ENCODE measurements around the gene CDX2. TPM values are rescaled to one million over a fixed set of nuclear protein-coding genes. Genes with fewer than 3 reads are reported as not detected.

Gene CDX2
- polyA plus RNA-seq, 1 donor from 2014 or later = not detected

DNA sequence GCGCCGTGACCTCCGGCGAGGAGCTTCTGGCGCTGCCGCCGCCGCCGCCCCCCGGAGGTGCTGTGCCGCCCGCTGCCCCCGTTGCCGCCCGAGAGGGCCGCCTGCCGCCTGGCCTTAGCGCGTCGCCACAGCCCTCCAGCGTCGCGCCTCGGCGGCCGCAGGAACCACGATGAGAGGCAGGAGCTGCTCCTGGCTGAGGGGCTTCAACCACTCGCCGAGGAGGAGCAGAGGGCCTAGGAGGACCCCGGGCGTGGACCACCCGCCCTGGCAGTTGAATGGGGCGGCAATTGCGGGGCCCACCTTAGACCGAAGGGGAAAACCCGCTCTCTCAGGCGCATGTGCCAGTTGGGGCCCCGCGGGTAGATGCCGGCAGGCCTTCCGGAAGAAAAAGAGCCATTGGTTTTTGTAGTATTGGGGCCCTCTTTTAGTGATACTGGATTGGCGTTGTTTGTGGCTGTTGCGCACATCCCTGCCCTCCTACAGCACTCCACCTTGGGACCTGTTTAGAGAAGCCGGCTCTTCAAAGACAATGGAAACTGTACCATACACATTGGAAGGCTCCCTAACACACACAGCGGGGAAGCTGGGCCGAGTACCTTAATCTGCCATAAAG is 44.5 kb downstream of the CDX2 start:
- TF ChIP-seq, protein P1, sequence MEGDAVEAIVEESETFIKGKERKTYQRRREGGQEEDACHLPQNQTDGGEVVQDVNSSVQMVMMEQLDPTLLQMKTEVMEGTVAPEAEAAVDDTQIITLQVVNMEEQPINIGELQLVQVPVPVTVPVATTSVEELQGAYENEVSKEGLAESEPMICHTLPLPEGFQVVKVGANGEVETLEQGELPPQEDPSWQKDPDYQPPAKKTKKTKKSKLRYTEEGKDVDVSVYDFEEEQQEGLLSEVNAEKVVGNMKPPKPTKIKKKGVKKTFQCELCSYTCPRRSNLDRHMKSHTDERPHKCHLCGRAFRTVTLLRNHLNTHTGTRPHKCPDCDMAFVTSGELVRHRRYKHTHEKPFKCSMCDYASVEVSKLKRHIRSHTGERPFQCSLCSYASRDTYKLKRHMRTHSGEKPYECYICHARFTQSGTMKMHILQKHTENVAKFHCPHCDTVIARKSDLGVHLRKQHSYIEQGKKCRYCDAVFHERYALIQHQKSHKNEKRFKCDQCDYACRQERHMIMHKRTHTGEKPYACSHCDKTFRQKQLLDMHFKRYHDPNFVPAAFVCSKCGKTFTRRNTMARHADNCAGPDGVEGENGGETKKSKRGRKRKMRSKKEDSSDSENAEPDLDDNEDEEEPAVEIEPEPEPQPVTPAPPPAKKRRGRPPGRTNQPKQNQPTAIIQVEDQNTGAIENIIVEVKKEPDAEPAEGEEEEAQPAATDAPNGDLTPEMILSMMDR (IDR thresholded peaks at IDR 0.05; ENCODE audit: poor library complexity, severe bottlenecking) = no peak
- TF ChIP-seq EP300 (conservative IDR thresholded peaks at IDR 0.05; ENCODE audit: poor library complexity, severe bottlenecking) = no peak
- TF ChIP-seq EZH2 (IDR thresholded peaks at IDR 0.05; ENCODE audit: borderline replicate concordance, insufficient read depth, low read length, poor library complexity, severe bottlenecking) = no peak
- TF ChIP-seq TAF1 (IDR thresholded peaks at IDR 0.05; ENCODE audit: low read depth) = no peak
- no peak for TF ChIP-seq MXI1 (conservative IDR thresholded peaks at IDR 0.05; ENCODE audit: poor library complexity, severe bottlenecking)
- TF ChIP-seq, protein P2, sequence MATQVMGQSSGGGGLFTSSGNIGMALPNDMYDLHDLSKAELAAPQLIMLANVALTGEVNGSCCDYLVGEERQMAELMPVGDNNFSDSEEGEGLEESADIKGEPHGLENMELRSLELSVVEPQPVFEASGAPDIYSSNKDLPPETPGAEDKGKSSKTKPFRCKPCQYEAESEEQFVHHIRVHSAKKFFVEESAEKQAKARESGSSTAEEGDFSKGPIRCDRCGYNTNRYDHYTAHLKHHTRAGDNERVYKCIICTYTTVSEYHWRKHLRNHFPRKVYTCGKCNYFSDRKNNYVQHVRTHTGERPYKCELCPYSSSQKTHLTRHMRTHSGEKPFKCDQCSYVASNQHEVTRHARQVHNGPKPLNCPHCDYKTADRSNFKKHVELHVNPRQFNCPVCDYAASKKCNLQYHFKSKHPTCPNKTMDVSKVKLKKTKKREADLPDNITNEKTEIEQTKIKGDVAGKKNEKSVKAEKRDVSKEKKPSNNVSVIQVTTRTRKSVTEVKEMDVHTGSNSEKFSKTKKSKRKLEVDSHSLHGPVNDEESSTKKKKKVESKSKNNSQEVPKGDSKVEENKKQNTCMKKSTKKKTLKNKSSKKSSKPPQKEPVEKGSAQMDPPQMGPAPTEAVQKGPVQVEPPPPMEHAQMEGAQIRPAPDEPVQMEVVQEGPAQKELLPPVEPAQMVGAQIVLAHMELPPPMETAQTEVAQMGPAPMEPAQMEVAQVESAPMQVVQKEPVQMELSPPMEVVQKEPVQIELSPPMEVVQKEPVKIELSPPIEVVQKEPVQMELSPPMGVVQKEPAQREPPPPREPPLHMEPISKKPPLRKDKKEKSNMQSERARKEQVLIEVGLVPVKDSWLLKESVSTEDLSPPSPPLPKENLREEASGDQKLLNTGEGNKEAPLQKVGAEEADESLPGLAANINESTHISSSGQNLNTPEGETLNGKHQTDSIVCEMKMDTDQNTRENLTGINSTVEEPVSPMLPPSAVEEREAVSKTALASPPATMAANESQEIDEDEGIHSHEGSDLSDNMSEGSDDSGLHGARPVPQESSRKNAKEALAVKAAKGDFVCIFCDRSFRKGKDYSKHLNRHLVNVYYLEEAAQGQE (IDR thresholded peaks at IDR 0.05; ENCODE audit: borderline replicate concordance) = no peak
- no peak for TF ChIP-seq RAD21 (conservative IDR thresholded peaks at IDR 0.05)
- TF ChIP-seq POLR2AphosphoS5 (IDR thresholded peaks at IDR 0.05) = no peak
- TF ChIP-seq SMC3 (conservative IDR thresholded peaks at IDR 0.05; ENCODE audit: poor library complexity) = no peak
- H3K4me2 ChIP-seq (ENCODE audit: low read length) = no peak overlapping the region
- peaks cover 3% of the 10 kb centered on the region for H3K9me3 ChIP-seq (ENCODE audit: low read length)
- no peaks in the 10 kb centered on the region for H3K9me2 ChIP-seq (ENCODE audit: insufficient read depth, low read length)
- H3K9ac ChIP-seq (ENCODE audit: low read length) = no peak overlapping the region
- no peaks in the 10 kb centered on the region for H3F3A ChIP-seq (ENCODE audit: insufficient read depth, low read length, poor library complexity, severe bottlenecking)
- no peaks in the 10 kb centered on the region for H3K79me2 ChIP-seq (replicated peaks; ENCODE audit: insufficient read depth, low read length)
- H3K27ac ChIP-seq (ENCODE audit: low read length) = no peak overlapping the region
- H4K20me1 ChIP-seq (ENCODE audit: insufficient read depth) = no peaks in the 10 kb centered on the region
- H3K27me3 ChIP-seq (ENCODE audit: insufficient read depth, low read depth, low read length) = peaks cover 100% of the 10 kb centered on the region
- H2AFZ ChIP-seq (ENCODE audit: low read depth, low read length) = no peak overlapping the region
- H3K4me3 ChIP-seq (ENCODE audit: low read length) = no peak overlapping the region
- no peaks in the 10 kb centered on the region for H3K36me3 ChIP-seq (ENCODE audit: insufficient read depth, low read length)

DNA sequence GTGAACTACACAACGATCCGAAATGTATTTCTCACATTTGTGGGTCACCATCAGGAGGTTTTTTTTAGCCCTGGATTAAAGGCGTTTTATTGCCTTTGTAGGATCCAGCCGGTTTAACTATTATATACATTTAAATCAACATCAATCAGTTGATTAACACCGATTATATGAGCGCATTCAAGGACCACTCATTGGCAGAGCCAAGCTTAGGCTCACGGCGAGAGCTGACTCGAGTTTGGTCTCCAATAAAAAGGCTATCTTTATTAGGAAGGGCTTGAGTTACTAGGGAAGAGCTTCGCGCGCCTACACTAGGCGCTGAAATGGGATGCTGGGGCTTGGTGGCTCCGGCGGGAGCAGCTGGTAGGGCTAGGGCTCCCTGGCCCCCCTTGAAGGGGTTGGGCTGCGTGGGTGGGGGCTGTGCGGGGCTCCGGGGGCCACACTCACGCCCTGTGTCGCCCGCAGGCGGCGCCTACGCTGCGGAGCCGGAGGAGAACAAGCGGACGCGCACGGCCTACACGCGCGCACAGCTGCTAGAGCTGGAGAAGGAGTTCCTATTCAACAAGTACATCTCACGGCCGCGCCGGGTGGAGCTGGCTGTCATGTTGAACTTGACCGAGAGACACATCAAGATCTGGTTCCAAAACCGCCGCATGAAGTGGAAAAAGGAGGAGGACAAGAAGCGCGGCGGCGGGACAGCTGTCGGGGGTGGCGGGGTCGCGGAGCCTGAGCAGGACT is 45.2 kb downstream of the CDX2 start:
- H3K36me3 ChIP-seq (ENCODE audit: insufficient read depth, low read length) = no peaks in the 10 kb centered on the region
- peaks cover 3% of the 10 kb centered on the region for H3K9me3 ChIP-seq (ENCODE audit: low read length)
- no peak overlapping the region for H3K4me2 ChIP-seq (ENCODE audit: low read length)
- no peaks in the 10 kb centered on the region for H4K20me1 ChIP-seq (ENCODE audit: insufficient read depth)
- TF ChIP-seq, protein P2 (IDR thresholded peaks at IDR 0.05; ENCODE audit: borderline replicate concordance) = no peak
- TF ChIP-seq POLR2AphosphoS5 (IDR thresholded peaks at IDR 0.05) (no peak), MXI1 (conservative IDR thresholded peaks at IDR 0.05; ENCODE audit: poor library complexity, severe bottlenecking) (no peak), EZH2 (IDR thresholded peaks at IDR 0.05; ENCODE audit: borderline replicate concordance, insufficient read depth, low read length, poor library complexity, severe bottlenecking) (peak; percentile 90)
- TF ChIP-seq, protein P1 (IDR thresholded peaks at IDR 0.05; ENCODE audit: poor library complexity, severe bottlenecking) = no peak
- no peak overlapping the region for H2AFZ ChIP-seq (ENCODE audit: low read depth, low read length)
- no peaks in the 10 kb centered on the region for H3K9me2 ChIP-seq (ENCODE audit: insufficient read depth, low read length)
- no peak overlapping the region for H3K27ac ChIP-seq (ENCODE audit: low read length)
- H3K27me3 ChIP-seq (ENCODE audit: insufficient read depth, low read depth, low read length) = peaks cover 100% of the 10 kb centered on the region
- H3K9ac ChIP-seq (ENCODE audit: low read length) = no peak overlapping the region
- no peaks in the 10 kb centered on the region for H3F3A ChIP-seq (ENCODE audit: insufficient read depth, low read length, poor library complexity, severe bottlenecking)
- H3K4me3 ChIP-seq (ENCODE audit: low read length) = no peak overlapping the region
- no peaks in the 10 kb centered on the region for H3K79me2 ChIP-seq (replicated peaks; ENCODE audit: insufficient read depth, low read length)

Measured in neural cell (in vitro differentiated cells).